Mesenchymal stem cell (in vitro differentiated cells and primary cell): Measurements from ENCODE around the gene DGKG.

Experiments used
- DNase-seq: peaks from one replicate; pipeline ENCODE4 v3.0.0-alpha.2; 2013
- H2AFZ ChIP-seq: one replicate; pipeline ENCODE4 v1.6.1; 2013; ENCODE audit warnings: low read depth, mild to moderate bottlenecking, control low read depth, inconsistent platforms, low read length, moderate library complexity
- H2AK5ac ChIP-seq: 2 replicates; pipeline ENCODE4 v1.6.1; 2013; ENCODE audit warnings: low read length, moderate library complexity, mild to moderate bottlenecking, inconsistent platforms; ENCODE audit not compliant: severe bottlenecking
- H2BK120ac ChIP-seq: one replicate; pipeline ENCODE4 v1.6.1; 2013; ENCODE audit warnings: low read depth, mild to moderate bottlenecking, inconsistent platforms, low read length, moderate library complexity
- H2BK12ac ChIP-seq, 2 experiments: one replicate each; pipeline ENCODE4 v1.6.1; 2013; ENCODE audit warnings: inconsistent platforms in 2 of 2, low read length in 2 of 2, mild to moderate bottlenecking in 2 of 2, moderate library complexity in 2 of 2, control low read depth in 1 of 2
- H2BK15ac ChIP-seq: one replicate; pipeline ENCODE4 v1.6.1; 2013; ENCODE audit warnings: mild to moderate bottlenecking, low read depth, inconsistent platforms; ENCODE audit not compliant: poor library complexity, severe bottlenecking
- H2BK5ac ChIP-seq: 2 replicates; pipeline ENCODE4 v1.6.1; 2013; ENCODE audit warnings: low read depth, mild to moderate bottlenecking, low read length, control low read depth, inconsistent platforms; ENCODE audit not compliant: poor library complexity, severe bottlenecking
- H3K14ac ChIP-seq, 2 experiments: one replicate each; pipeline ENCODE4 v1.6.1; 2013; ENCODE audit warnings: inconsistent platforms in 2 of 2, low read length in 2 of 2, control low read depth in 1 of 2, mild to moderate bottlenecking in 1 of 2, moderate library complexity in 1 of 2
- H3K18ac ChIP-seq, 2 experiments: one replicate each; pipeline ENCODE4 v1.6.1; 2013; ENCODE audit warnings: inconsistent platforms in 2 of 2, low read length in 2 of 2, control low read depth in 1 of 2, low read depth in 1 of 2, mild to moderate bottlenecking in 1 of 2
- H3K23ac ChIP-seq, 2 experiments: one replicate each; pipeline ENCODE4 v1.6.1; 2013; ENCODE audit warnings: inconsistent platforms in 2 of 2, low read length in 2 of 2, mild to moderate bottlenecking in 2 of 2, moderate library complexity in 2 of 2, control low read depth in 1 of 2
- H3K27ac ChIP-seq: 2 replicates; pipeline ENCODE4 v1.5.1; 2013; ENCODE audit warnings: mild to moderate bottlenecking, moderate library complexity, low read length, control low read depth, inconsistent platforms; ENCODE audit not compliant: poor library complexity, severe bottlenecking
- H3K27me3 ChIP-seq, 2 experiments: 2 replicates each; pipeline versions ENCODE4 v1.6.1 to v1.7.0; 2013; ENCODE audit warnings: low read length in 2 of 2, mild to moderate bottlenecking in 2 of 2, moderate library complexity in 2 of 2, control low read depth in 1 of 2, inconsistent platforms in 1 of 2; ENCODE audit not compliant: control insufficient read depth in 1 of 2, insufficient read depth in 1 of 2
- H3K36me3 ChIP-seq, 2 experiments: 2 replicates each; pipeline versions ENCODE4 v1.6.1 to v1.7.0; 2013; ENCODE audit warnings: low read length in 2 of 2, control low read depth in 1 of 2, inconsistent platforms in 1 of 2, low read depth in 1 of 2, mild to moderate bottlenecking in 1 of 2; ENCODE audit not compliant: insufficient read depth in 2 of 2, control insufficient read depth in 1 of 2
- H3K4ac ChIP-seq, 2 experiments: one replicate each; pipeline ENCODE4 v1.6.1; 2013; ENCODE audit warnings: inconsistent platforms in 2 of 2, low read length in 2 of 2, mild to moderate bottlenecking in 2 of 2, moderate library complexity in 2 of 2, control low read depth in 1 of 2, low read depth in 1 of 2
- H3K4me1 ChIP-seq: 2 replicates; pipeline ENCODE4 v1.6.1; 2013; ENCODE audit warnings: low read depth, low read length, control low read depth; ENCODE audit not compliant: control insufficient read depth, insufficient read depth
- H3K4me2 ChIP-seq: 2 replicates; pipeline ENCODE4 v1.6.1; 2013; ENCODE audit warnings: low read length, mild to moderate bottlenecking, inconsistent platforms; ENCODE audit not compliant: poor library complexity, severe bottlenecking
- H3K4me3 ChIP-seq, 2 experiments: 2 replicates each; pipeline versions ENCODE4 v1.5.1 to v1.7.0; 2013; ENCODE audit warnings: low read length in 2 of 2, mild to moderate bottlenecking in 2 of 2, control low read depth in 1 of 2, low read depth in 1 of 2; ENCODE audit not compliant: insufficient read depth in 1 of 2
- H3K79me1 ChIP-seq: replicated peaks from 2 replicates; pipeline ENCODE4 v1.6.1; 2013; ENCODE audit warnings: mild to moderate bottlenecking, control low read depth, low read length, inconsistent platforms; ENCODE audit not compliant: poor library complexity, severe bottlenecking
- H3K9ac ChIP-seq: 2 replicates; pipeline ENCODE4 v1.7.0; 2013; ENCODE audit warnings: mild to moderate bottlenecking, low read length, moderate library complexity
- H3K9me3 ChIP-seq: 2 replicates; pipeline ENCODE4 v1.7.0; 2013; ENCODE audit warnings: mild to moderate bottlenecking, low read length; ENCODE audit not compliant: control insufficient read depth
- H4K8ac ChIP-seq: one replicate; pipeline ENCODE4 v1.6.1; 2013; ENCODE audit warnings: inconsistent platforms, mild to moderate bottlenecking, low read length, moderate library complexity
- H4K91ac ChIP-seq: one replicate; pipeline ENCODE4 v1.6.1; 2013; ENCODE audit warnings: mild to moderate bottlenecking, low read length, inconsistent platforms
- WGBS: methylation state at CpG from one replicate; pipeline ENCODE4 v1.1.7; 2013; ENCODE audit warnings: mixed read lengths; 5-methylcytosine and 5-hydroxymethylcytosine counted together

The DGKG gene

DNA sequence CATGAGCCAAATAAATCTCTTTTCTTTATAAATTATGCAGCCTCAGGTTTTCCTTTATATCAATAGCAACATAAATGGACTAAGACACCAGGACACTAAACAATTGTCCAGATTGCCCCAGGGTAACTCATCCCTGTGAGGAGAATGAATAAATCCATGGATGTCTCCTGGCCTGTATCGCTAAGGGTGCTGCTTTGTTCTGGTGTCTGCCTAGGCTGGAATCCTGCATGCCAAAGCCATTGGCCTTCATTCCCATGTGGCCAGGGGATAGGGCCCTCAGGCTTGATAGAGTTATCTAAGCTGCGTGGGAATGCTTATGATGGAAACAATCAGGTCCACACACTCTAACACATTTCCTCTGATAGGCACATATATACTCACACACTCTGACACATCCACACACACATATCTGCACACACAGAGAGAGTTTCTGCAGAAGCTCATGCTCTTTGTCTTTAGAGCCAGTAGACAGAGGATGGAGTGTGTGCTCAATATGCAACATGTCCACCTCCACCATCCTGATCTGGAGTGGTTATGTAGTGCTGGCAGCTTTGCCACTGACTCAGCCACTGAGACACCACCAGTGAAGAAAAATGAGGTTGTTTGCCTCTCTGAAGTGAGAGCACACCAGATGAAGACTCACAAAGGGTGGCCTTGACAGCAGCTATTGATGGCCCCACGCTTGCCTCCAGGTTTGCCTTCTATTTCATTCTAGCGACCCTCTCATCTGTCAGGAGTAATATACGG, 24.0 kb upstream of the DGKG start:
- no peak overlapping the region for H3K4ac ChIP-seq
- H2BK120ac ChIP-seq, result no peak overlapping the region
- H3K9me3 ChIP-seq, result no peaks in the 10 kb centered on the region
- no peaks in the 10 kb centered on the region for H3K79me1 ChIP-seq
- no peak overlapping the region for H4K8ac ChIP-seq
- H3K36me3 ChIP-seq, result no peaks in the 10 kb centered on the region
- H3K9ac ChIP-seq, result no peak overlapping the region
- no peak overlapping the region for H2AFZ ChIP-seq
- H3K18ac ChIP-seq, result no peak overlapping the region
- no peak overlapping the region for H2BK15ac ChIP-seq
- H2BK12ac ChIP-seq, result no peak overlapping the region
- no peak overlapping the region for H4K91ac ChIP-seq
- no peak overlapping the region for H2AK5ac ChIP-seq
- H3K27me3 ChIP-seq, result peaks cover 21 to 52% of the 10 kb centered on the region in 2 experiments
- no peak overlapping the region for H3K14ac ChIP-seq
- no peaks in the 10 kb centered on the region for H3K4me1 ChIP-seq
- no peak overlapping the region for H3K27ac ChIP-seq
- H2BK5ac ChIP-seq, result no peak overlapping the region
- WGBS, result 100% methylated on average over 3 of the region's 5 CpGs
- H3K4me2 ChIP-seq, result no peak overlapping the region
- no peak overlapping the region for H3K4me3 ChIP-seq
- DNase-seq, result no peak
- H3K23ac ChIP-seq, result no peak overlapping the region

GRCh38 chr3:186383026-186383993, 21.3 kb upstream of the DGKG start:
- Histone ChIP-seq H3K27me3 (peaks cover 27 to 51% of the 10 kb centered on the region in 2 experiments), H2AK5ac (no peak overlapping the region), H4K91ac (no peak overlapping the region), H3K4me1 (no peaks in the 10 kb centered on the region), H3K4ac (no peak overlapping the region), H3K4me3 (no peak overlapping the region), H3K9ac (no peak overlapping the region), H2BK15ac (no peak overlapping the region), H3K18ac (no peak overlapping the region), H2BK5ac (no peak overlapping the region), H3K14ac (peak overlapping the region in 1 of 2 experiments; percentile 7), H3K27ac (no peak overlapping the region), H4K8ac (no peak overlapping the region), H2BK12ac (no peak overlapping the region), H2BK120ac (no peak overlapping the region), H3K79me1 (no peaks in the 10 kb centered on the region), H3K23ac (no peak overlapping the region), H3K9me3 (peaks cover 5% of the 10 kb centered on the region), H3K4me2 (no peak overlapping the region), H2AFZ (no peak overlapping the region), H3K36me3 (no peaks in the 10 kb centered on the region)
- 89% methylated on average over 17 of the region's 18 CpGs for WGBS
- DNase-seq, result no peak

DNA sequence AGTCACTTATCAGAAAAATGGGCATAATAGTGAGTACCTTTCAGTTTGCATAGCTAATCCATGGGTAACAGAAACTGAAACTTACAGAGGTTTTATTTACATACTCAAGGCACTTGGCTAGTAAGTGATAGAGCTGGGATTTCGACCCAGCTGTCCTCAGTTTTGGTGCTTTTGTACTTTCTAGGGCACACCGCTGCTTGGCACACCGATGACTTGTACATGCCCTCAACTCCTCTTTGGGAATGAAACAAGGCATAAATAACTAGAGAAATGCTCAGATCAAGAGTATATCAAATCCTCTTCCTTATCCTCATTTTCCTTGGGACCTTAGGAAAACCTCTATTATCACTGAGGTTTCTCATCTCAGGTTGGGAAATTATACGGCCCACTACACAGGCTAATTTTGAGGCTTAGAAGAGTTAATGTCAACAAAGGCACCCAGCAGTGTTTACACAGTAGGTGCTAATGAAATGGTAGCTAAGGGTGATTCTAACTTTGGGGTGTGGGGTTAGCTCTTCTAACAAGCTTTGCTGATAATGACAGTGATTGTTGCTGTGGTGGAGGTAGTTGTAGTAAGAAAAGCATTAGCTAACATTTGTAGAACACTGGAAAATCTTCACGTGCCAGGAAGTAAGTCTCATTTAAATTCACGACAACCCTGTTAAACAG, 20.3 kb upstream of the DGKG start:
- Histone ChIP-seq H3K9ac (no peak overlapping the region), H2BK5ac (no peak overlapping the region), H3K14ac (no peak overlapping the region), H2BK120ac (no peak overlapping the region), H3K27ac (no peak overlapping the region), H3K4ac (no peak overlapping the region), H3K18ac (no peak overlapping the region), H4K8ac (no peak overlapping the region), H2BK12ac (no peak overlapping the region), H2BK15ac (no peak overlapping the region), H4K91ac (no peak overlapping the region), H3K4me2 (no peak overlapping the region), H3K4me3 (no peak overlapping the region), H3K36me3 (no peaks in the 10 kb centered on the region), H3K4me1 (no peaks in the 10 kb centered on the region), H3K23ac (no peak overlapping the region), H3K27me3 (peaks cover 24 to 54% of the 10 kb centered on the region in 2 experiments), H2AFZ (no peak overlapping the region), H2AK5ac (no peak overlapping the region), H3K9me3 (peaks cover 7% of the 10 kb centered on the region), H3K79me1 (no peaks in the 10 kb centered on the region)
- WGBS, result 72% methylated on average over 4 of the region's 6 CpGs
- DNase-seq, result no peak
